CD4-positive, CD25-positive, alpha-beta regulatory T cell (primary cell): ENCODE data around the gene ATAD3A. TPM values are rescaled to one million over a fixed set of nuclear protein-coding genes. Genes with fewer than 3 reads are reported as not detected.
"Not testable (repeated sequence)": the region's sequence is repeated elsewhere in the genome, so short reads cannot be mapped to it uniquely, and the experiment has no call there.

ENCODE experiments used
- ATAC-seq, 2 donors: fragments of 150-1000 bp; cut with Tn5 transposase; one replicate each; pipeline ENCODE4 v1.10.0; 2021; ENCODE audit warnings: low read depth in 2 of 2, moderate number of reproducible peaks in 2 of 2, moderate library complexity in 1 of 2
- DNase-seq, 3 donors: peaks; one replicate each; pipeline versions ENCODE4 v3.0.0 to v3.0.0-alpha.2; 2012 to 2022; ENCODE audit warnings: mixed read lengths in 1 of 3
- H3K27ac ChIP-seq: one replicate; pipeline ENCODE4 v1.7.0; 2013; ENCODE audit warnings: mild to moderate bottlenecking, low read length; ENCODE audit not compliant: insufficient read depth, poor library complexity, severe bottlenecking
- H3K27me3 ChIP-seq: one replicate; pipeline ENCODE4 v1.7.0; 2013; ENCODE audit warnings: low read length; ENCODE audit not compliant: control insufficient read depth, insufficient read depth
- H3K36me3 ChIP-seq: one replicate; pipeline ENCODE4 v1.7.0; 2013; ENCODE audit warnings: mild to moderate bottlenecking, low read length, moderate library complexity; ENCODE audit not compliant: control insufficient read depth, insufficient read depth
- H3K4me1 ChIP-seq: 2 replicates; pipeline ENCODE4 v1.7.0; 2013; ENCODE audit warnings: mild to moderate bottlenecking, low read length; ENCODE audit not compliant: insufficient read depth, control insufficient read depth, poor library complexity, severe bottlenecking
- H3K4me3 ChIP-seq: one replicate; pipeline ENCODE4 v1.7.0; 2013; ENCODE audit warnings: low read depth, mild to moderate bottlenecking, low read length, moderate library complexity
- H3K9me3 ChIP-seq, 2 experiments: 1 replicate in 1 of 2; 2 replicates in 1 of 2; pipeline ENCODE4 v1.7.0; 2013; ENCODE audit warnings: low read length in 2 of 2, mild to moderate bottlenecking in 1 of 2, moderate library complexity in 1 of 2; ENCODE audit not compliant: control insufficient read depth in 2 of 2
- H3K27ac Mint-ChIP-seq, 3 donors: one replicate each; pipeline ENCODE4 v1.8.0; 2020 to 2022; ENCODE audit warnings: mild to moderate bottlenecking in 3 of 3, mixed read lengths in 3 of 3, moderate library complexity in 2 of 3
- H3K27me3 Mint-ChIP-seq: one replicate; pipeline ENCODE4 v1.8.0; 2022; ENCODE audit warnings: mild to moderate bottlenecking, mixed read lengths
- H3K36me3 Mint-ChIP-seq: one replicate; pipeline ENCODE4 v1.8.0; 2020; ENCODE audit warnings: mixed read lengths
- H3K4me1 Mint-ChIP-seq, 4 donors: one replicate each; pipeline ENCODE4 v1.8.0; 2020 to 2022; ENCODE audit warnings: mixed read lengths in 4 of 4, mild to moderate bottlenecking in 1 of 4
- H3K4me3 Mint-ChIP-seq, 4 donors: one replicate each; pipeline ENCODE4 v1.8.0; 2020 to 2022; ENCODE audit warnings: mild to moderate bottlenecking in 4 of 4, mixed read lengths in 4 of 4, moderate library complexity in 3 of 4
- H3K9me3 Mint-ChIP-seq, 7 donors: one replicate each; pipeline ENCODE4 v1.8.0; 2020 to 2022; ENCODE audit warnings: mixed read lengths in 7 of 7, mild to moderate bottlenecking in 3 of 7, moderate library complexity in 2 of 7
- polyA plus RNA-seq, 4 donors: library from polyadenylated mRNA; unstranded; fragments of 300-500 nt; fragmentation: Illumina TruSeq; gene quantifications; one replicate each; pipeline ENCODE4 v1.2.3, GENCODE V29; 2021
- total RNA-seq: library from RNA; stranded (reverse); gene quantifications from one replicate; pipeline ENCODE4 v1.2.3, GENCODE V29; 2022

ATAD3A gene
- total and polyA plus RNA-seq, 5 donors from 2014 or later: 6.2 to 20.0 (median 7.5) TPM

DNA sequence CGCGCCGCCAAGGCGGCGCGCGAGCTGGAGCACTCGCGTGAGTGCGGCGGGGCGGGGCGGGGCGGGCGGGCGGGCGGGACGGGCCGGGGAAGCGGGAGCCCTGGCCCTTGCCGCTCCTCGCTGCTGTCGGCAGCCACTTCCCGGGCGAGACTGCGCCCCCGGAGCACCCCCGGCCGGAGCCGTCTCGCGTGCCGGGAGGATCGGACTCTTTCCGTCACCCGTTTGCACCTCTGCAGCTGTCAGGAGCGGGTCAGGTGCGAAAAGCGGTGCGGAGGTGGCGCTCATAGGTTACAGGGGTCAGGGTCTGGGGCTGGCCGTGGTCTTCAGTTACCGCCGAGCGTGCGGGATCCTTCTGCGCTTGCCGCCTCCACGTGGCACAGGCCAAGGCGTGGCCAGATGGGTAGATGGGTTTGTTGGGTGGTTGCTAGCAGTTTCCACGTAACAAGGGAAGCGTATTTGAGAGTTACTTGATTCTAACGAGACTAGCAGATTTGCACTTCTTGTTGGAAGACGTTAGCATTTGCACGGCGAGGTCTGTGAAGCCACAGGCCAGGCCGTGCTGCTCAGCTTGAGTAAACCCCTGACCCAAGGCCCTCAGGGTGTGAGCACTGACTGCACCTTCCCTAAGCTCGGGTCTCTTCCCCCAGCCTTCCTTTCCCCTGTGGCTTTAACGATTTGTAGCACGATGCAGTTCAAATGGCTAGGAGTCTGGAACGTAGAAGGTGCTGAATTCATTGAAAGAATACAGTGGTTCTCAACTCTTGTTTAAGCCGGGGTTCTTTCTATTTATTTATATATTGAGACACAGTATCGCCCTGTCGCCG, 39.7 kb upstream of the ATAD3A start:
- H3K4me1 ChIP-seq: peaks cover 15% of the 10 kb centered on the region
- H3K36me3 Mint-ChIP-seq, H3K9me3 Mint-ChIP-seq, H3K9me3 ChIP-seq, H3K27me3 Mint-ChIP-seq, H3K27me3 ChIP-seq, H3K36me3 ChIP-seq: not testable (repeated sequence)
- H3K27ac Mint-ChIP-seq: peak overlapping the region in 2 of 3 donors; percentile 59 to 60
- H3K4me3 ChIP-seq: peak overlapping the region; percentile 46
- peak overlapping the region; percentile 79 to 97 (median 86) for H3K4me3 Mint-ChIP-seq
- peaks cover 0 to 37% (median 9%) of the 10 kb centered on the region in 4 donors for H3K4me1 Mint-ChIP-seq
- peak in 1 of 2 donors; percentile 20 for ATAC-seq
- peak overlapping the region; percentile 82 for H3K27ac ChIP-seq
- DNase-seq: peak in 2 of 3 donors; percentile 17 to 23

DNA sequence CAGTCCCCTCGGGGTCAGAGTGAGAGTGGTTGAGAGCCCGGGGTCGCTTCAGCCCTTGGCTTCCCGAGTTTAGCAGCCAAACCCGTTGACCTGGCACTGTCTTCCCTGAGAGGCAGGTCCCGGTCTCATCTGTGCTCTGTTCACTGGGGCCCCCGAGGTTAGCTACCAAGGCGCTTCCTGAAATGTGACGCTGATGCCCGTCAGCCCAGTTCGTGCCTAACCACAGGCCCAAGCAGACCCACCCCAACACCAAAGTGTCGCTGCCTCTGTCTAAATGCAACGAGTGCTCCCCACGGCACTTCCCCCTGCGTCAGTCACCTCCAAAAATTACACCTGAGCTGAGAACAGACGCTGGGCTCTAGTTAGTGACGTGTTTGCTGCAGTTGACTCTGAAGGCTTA, 36.0 kb upstream of the ATAD3A start:
- H3K27me3 Mint-ChIP-seq, H3K27ac ChIP-seq, H3K27ac Mint-ChIP-seq, H3K9me3 Mint-ChIP-seq, ATAC-seq, H3K36me3 Mint-ChIP-seq, H3K4me3 Mint-ChIP-seq, H3K27me3 ChIP-seq, H3K4me1 ChIP-seq, H3K4me3 ChIP-seq, DNase-seq, H3K9me3 ChIP-seq: not testable (repeated sequence)
- H3K36me3 ChIP-seq: peaks cover 14% of the 10 kb centered on the region
- peaks cover 0 to 26% (median 4%) of the 10 kb centered on the region in 4 donors for H3K4me1 Mint-ChIP-seq

DNA sequence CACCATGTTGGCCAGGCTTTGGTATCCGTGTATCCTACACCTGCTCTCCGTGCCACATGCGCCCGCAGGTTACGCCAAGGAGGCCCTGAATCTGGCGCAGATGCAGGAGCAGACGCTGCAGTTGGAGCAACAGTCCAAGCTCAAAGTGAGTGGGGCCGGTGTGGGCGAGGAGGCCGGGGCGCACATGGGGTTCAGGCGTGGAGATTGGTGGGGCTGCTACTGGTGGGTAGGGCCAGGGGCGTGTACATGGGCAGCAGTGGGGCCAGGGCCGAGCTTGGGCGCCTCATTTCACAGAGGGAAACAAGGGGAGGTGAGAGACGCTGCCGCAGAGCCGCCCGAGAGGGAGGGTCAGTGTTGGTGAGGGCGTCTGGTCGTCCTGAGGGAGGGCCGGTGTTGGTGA, 34.8 kb upstream of the ATAD3A start:
- H3K4me1 ChIP-seq: peaks cover 7% of the 10 kb centered on the region
- no peaks in the 10 kb centered on the region for H3K9me3 ChIP-seq
- no peak overlapping the region for H3K4me3 Mint-ChIP-seq
- H3K36me3 Mint-ChIP-seq: peaks cover 6% of the 10 kb centered on the region
- no peaks in the 10 kb centered on the region for H3K27me3 ChIP-seq
- H3K4me3 ChIP-seq: no peak overlapping the region
- peaks cover 0 to 24% (median 4%) of the 10 kb centered on the region in 4 donors for H3K4me1 Mint-ChIP-seq
- H3K27ac ChIP-seq: no peak overlapping the region
- no peak for ATAC-seq
- peaks cover 14% of the 10 kb centered on the region for H3K36me3 ChIP-seq
- H3K27me3 Mint-ChIP-seq: no peaks in the 10 kb centered on the region
- no peak overlapping the region for H3K27ac Mint-ChIP-seq
- H3K9me3 Mint-ChIP-seq: no peaks in the 10 kb centered on the region
- no peak for DNase-seq

DNA sequence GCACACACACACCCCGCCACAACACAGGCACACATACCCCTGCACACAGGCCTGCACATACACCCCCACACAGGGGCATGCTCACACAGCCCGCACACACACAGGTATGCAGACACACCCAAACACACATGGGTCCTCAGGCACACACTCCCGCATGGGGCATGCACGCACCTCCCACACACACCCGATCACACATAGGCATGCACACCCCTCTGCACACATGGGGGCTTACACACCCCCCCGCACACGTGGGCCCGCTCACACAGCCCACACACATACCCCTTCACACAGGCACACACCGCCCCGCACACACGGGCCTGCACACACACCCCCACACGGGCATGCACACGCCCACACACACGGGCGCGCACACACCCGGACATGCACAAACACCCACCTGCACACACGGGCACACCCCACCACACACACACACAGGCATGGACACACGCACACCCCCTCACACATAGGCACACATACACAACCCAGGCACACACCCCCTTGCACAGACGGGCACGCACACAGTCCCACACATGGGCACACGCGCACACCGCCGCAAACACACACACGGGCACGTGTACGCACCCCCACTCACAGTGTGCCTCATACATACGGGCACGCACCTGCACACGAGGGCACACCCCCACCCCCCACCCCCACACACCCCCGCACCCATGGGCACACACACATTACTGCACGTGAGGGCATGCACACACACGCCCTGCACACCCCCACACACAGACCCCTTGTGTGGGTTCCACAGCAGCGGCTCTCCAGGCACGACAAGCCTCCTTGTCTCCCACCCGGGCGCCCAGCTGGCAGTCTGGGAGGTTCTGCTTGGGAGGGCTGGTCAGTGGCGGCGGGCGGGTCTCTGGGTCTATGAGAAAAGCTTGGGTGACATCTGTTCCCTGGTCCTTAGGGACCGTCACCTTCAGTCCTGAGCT, 32.1 kb upstream of the ATAD3A start:
- no peaks in the 10 kb centered on the region for H3K9me3 ChIP-seq
- DNase-seq (no peak), ATAC-seq (no peak)
- no peaks in the 10 kb centered on the region for H3K4me1 ChIP-seq
- peak overlapping the region in 1 of 3 donors; percentile 48 for H3K27ac Mint-ChIP-seq
- H3K27me3 ChIP-seq: no peaks in the 10 kb centered on the region
- peaks cover 0 to 6% (median 1%) of the 10 kb centered on the region in 4 donors for H3K4me1 Mint-ChIP-seq
- peaks cover 28% of the 10 kb centered on the region for H3K36me3 ChIP-seq
- H3K4me3 Mint-ChIP-seq: peak overlapping the region in 1 of 4 donors; percentile 79
- H3K27me3 Mint-ChIP-seq: no peaks in the 10 kb centered on the region
- H3K36me3 Mint-ChIP-seq: peaks cover 6% of the 10 kb centered on the region
- no peaks in the 10 kb centered on the region for H3K9me3 Mint-ChIP-seq
- H3K4me3 ChIP-seq: no peak overlapping the region
- H3K27ac ChIP-seq: no peak overlapping the region

DNA sequence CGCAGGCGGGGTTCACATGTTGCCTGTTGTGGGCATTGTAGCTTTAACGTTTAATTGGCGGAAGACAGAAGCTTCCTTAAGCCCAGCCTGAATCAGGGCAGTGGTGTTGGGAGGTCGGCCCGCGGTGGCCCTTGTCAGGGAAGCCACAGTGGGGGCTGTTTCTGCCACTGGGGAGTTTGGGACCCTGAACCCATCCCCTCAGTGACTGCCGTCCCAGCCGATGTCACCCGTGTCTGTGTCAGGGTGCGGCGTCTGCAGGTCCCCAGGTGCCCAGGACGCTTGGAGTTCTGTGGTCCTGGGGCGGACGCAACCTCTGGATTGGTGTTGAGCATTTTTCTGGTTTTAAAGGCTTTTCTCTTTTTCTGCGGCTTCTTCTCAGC, 31.5 kb upstream of the ATAD3A start:
- H3K4me3 ChIP-seq, H3K9me3 Mint-ChIP-seq, H3K27ac ChIP-seq, DNase-seq, H3K9me3 ChIP-seq, H3K27ac Mint-ChIP-seq, ATAC-seq, H3K4me1 ChIP-seq, H3K4me1 Mint-ChIP-seq, H3K36me3 Mint-ChIP-seq, H3K27me3 Mint-ChIP-seq, H3K27me3 ChIP-seq, H3K4me3 Mint-ChIP-seq: not testable (repeated sequence)
- peaks cover 28% of the 10 kb centered on the region for H3K36me3 ChIP-seq

DNA sequence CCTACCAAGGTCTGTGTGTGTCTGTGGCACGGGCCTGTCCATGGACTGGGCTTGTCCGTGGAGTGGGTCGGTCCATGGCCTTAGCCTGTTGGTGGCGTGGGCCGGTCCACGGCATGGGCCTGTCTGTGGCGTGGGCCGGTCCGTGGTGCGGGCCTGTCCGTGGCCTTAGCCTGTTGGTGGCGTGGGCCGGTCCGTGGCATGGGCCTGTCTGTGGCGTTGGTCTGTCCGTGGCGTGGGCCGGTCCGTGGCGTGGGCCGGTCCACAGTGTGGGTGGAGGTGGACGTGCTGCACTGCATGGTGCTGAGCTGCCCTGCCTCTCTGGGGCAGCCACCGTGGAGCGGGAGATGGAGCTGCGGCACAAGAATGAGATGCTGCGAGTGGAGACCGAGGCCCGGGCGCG, 30.2 kb upstream of the ATAD3A start:
- H3K36me3 Mint-ChIP-seq, H3K4me3 Mint-ChIP-seq, H3K27ac ChIP-seq: not testable (repeated sequence)

DNA sequence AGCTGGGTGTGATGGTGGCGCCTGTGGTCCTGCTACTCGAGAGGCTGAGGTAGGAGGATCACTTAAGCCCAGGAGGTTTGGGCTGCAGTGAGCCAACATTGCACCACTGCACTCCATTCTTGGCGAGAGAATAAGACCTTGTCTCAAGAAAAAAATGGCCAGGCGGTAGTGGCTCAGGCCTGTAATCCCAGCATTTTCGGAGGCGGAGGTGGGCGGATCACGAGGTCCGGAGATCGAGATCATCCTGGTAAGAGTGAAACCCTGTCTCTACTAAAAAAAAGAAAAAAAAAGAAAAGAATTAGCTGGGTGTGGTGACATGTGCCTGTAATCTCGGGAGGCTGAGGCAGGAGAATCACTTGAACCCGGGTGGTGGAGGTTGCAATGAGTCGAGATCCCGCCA, 29.1 kb upstream of the ATAD3A start:
- no peak overlapping the region for H3K4me3 ChIP-seq
- peaks cover 24% of the 10 kb centered on the region for H3K36me3 ChIP-seq
- H3K27me3 Mint-ChIP-seq: no peaks in the 10 kb centered on the region
- no peak overlapping the region for H3K27ac ChIP-seq
- H3K36me3 Mint-ChIP-seq: peaks cover 6% of the 10 kb centered on the region
- H3K9me3 ChIP-seq: no peaks in the 10 kb centered on the region
- no peak for ATAC-seq
- no peak overlapping the region for H3K4me3 Mint-ChIP-seq
- H3K4me1 Mint-ChIP-seq: peaks cover 0 to 3% (median under 1%) of the 10 kb centered on the region in 4 donors
- DNase-seq: no peak
- no peaks in the 10 kb centered on the region for H3K27me3 ChIP-seq
- H3K4me1 ChIP-seq: no peaks in the 10 kb centered on the region
- no peaks in the 10 kb centered on the region for H3K9me3 Mint-ChIP-seq
- H3K27ac Mint-ChIP-seq: no peak overlapping the region

More for the DNA sequence above, 30.2 kb upstream of the ATAD3A start:
- not testable (repeated sequence) for H3K27me3 ChIP-seq, H3K9me3 Mint-ChIP-seq, H3K4me3 ChIP-seq, DNase-seq, H3K4me1 Mint-ChIP-seq, H3K27me3 Mint-ChIP-seq, ATAC-seq, H3K27ac Mint-ChIP-seq, H3K9me3 ChIP-seq, H3K4me1 ChIP-seq
- peaks cover 27% of the 10 kb centered on the region for H3K36me3 ChIP-seq
